NCI-H2227 treated with DMSO at 0.1 percent for 48 hours (cell line): ENCODE data around the gene GET4.
"Not testable (repeated sequence)": the region's sequence is repeated elsewhere in the genome, so short reads cannot be mapped to it uniquely, and the experiment has no call there.

Source experiments
- DNase-seq: peaks from one replicate; lab custom pipeline; 2025; lab: John Stamatoyannopoulos, UW

Gene GET4

GRCh38 chr7:871900-872537 lies 4.3 kb upstream of the GET4 start:
- DNase-seq: no peak

- not testable (repeated sequence) for DNase-seq
Measured at GRCh38 chr7:872685-873084, 3.7 kb upstream of the GET4 start.

GRCh38 chr7:873367-874002 lies 2.9 kb upstream of the GET4 start:
- peak; percentile 24 for DNase-seq

GRCh38 chr7:874031-874749 lies 2.2 kb upstream of the GET4 start:
- DNase-seq: no peak

GRCh38 chr7:875051-875450 lies 1.3 kb upstream of the GET4 start:
- DNase-seq: no peak

GRCh38 chr7:875476-876076 lies 778 bp upstream of the GET4 start:
- no peak for DNase-seq

GRCh38 chr7:876972-877311 lies 588 bp downstream of the GET4 start:
- DNase-seq: no peak

- DNase-seq: no peak
Measured at GRCh38 chr7:877312-878232, 1.2 kb downstream of the GET4 start.

GRCh38 chr7:879093-879492 lies 2.7 kb downstream of the GET4 start:
- DNase-seq: no peak

- no peak for DNase-seq
Measured at GRCh38 chr7:879706-880105, 3.4 kb downstream of the GET4 start.

GRCh38 chr7:880450-880849 lies 4.1 kb downstream of the GET4 start:
- DNase-seq: no peak

GRCh38 chr7:881441-882234 lies 5.3 kb downstream of the GET4 start:
- DNase-seq: no peak

- no peak for DNase-seq
Measured at GRCh38 chr7:882336-883035, 6.1 kb downstream of the GET4 start.

- DNase-seq: no peak
Measured at GRCh38 chr7:883055-884021, 7.0 kb downstream of the GET4 start.

GRCh38 chr7:884191-885003 lies 8.0 kb downstream of the GET4 start:
- no peak for DNase-seq

GRCh38 chr7:885261-885892 lies 9.0 kb downstream of the GET4 start:
- no peak for DNase-seq

GRCh38 chr7:885893-886625 lies 9.7 kb downstream of the GET4 start:
- no peak for DNase-seq
